KOPT-K1 (cell line): ENCODE results near the gene SLC30A7.
A peak's percentile ranks its signal among the peaks of the same experiment; 100 is the strongest.

Experiments
- H3K27ac ChIP-seq: fragments of 200-600 bp; sonication (generic); 2 replicates; pipeline ENCODE4 v1.5.1; 2016; ENCODE audit warnings: antibody characterized with exemption, mild to moderate bottlenecking, low read depth, low read length; ENCODE audit not compliant: poor library complexity, severe bottlenecking
- H3K36me3 ChIP-seq: fragments of 200-600 bp; sonication (generic); 2 replicates; pipeline ENCODE4 v1.5.1; 2017; ENCODE audit warnings: antibody characterized with exemption, mild to moderate bottlenecking, low read length, moderate library complexity; ENCODE audit not compliant: insufficient read depth
- H3K9me3 ChIP-seq: fragments of 200-600 bp; sonication (generic); 2 replicates; pipeline ENCODE4 v1.5.1; 2017; ENCODE audit warnings: antibody characterized with exemption, low read length, mild to moderate bottlenecking; ENCODE audit not compliant: insufficient read depth, poor library complexity, severe bottlenecking

The SLC30A7 gene

DNA sequence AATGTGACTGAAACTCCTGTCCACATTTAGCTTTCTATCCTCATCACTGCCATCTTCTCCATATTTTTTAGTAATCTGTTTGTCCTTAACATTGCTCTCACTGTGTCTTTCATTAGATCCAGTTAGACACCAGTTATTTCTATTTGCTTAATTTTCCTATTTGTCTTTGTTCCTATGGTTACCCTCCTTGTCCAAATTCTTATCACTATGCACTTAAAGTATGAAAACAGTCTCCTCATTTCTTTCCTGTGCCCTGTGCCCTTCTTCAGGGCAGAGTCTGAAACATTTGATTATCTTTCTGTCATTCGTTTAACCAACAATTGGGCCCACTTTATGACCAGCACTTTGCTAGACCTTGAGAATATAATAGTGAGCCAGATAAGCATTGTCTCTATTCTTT is 64.2 kb downstream of the SLC30A7 start:
- H3K27ac ChIP-seq, result no peak overlapping the region
- H3K9me3 ChIP-seq, result no peaks in the 10 kb centered on the region
- H3K36me3 ChIP-seq, result peaks cover 47% of the 10 kb centered on the region

DNA sequence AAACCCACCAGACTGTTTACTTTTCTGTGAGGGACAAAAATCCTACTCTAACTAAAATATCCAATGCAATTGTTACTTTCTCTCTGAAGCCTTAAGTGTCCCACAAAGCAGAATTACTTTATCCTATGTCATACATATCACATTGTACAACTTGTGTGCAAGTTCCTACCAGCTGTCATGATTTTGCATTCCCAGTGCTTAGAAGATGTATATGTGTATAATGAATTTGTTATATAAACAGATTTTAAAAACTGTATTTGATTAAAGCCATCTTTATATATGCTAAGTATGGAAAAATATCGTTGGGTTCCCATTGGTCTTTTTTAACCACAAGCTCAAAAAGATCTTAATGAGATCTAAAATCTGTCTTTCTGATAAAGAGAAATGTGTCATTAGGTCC is 72.7 kb downstream of the SLC30A7 start:
- Histone ChIP-seq H3K27ac (no peak overlapping the region), H3K9me3 (no peaks in the 10 kb centered on the region), H3K36me3 (peaks cover 77% of the 10 kb centered on the region)

GRCh38 chr1:100969327-100969726 is 73.4 kb downstream of the SLC30A7 start:
- Histone ChIP-seq H3K36me3 (peaks cover 80% of the 10 kb centered on the region), H3K27ac (no peak overlapping the region), H3K9me3 (no peaks in the 10 kb centered on the region)

- Histone ChIP-seq H3K9me3 (no peaks in the 10 kb centered on the region), H3K27ac (peak overlapping the region; percentile 15), H3K36me3 (peaks cover 80% of the 10 kb centered on the region)
Observed at GRCh38 chr1:100971021-100971420, 75.1 kb downstream of the SLC30A7 start.

DNA sequence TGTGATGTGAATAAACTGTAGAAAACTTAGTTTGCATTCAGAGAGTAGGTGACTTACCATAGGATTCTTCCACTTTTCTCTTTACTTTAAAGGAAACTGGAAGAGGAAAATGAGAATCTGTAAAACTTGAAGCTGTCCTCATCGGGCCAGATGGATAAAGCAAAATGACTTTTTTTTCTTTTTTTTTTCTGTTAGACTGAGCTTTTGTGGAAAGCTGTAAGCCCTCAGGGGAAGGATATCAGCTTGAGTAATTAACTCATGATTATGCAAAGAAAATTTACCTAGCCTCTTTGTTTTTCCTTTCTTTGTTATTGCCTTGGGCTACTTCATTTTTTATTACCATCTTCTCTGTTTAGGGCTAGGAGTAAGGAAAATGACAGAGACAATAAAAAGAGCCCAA is 76.3 kb downstream of the SLC30A7 start:
- no peak overlapping the region for H3K27ac ChIP-seq
- H3K9me3 ChIP-seq, result no peaks in the 10 kb centered on the region
- peaks cover 80% of the 10 kb centered on the region for H3K36me3 ChIP-seq

DNA sequence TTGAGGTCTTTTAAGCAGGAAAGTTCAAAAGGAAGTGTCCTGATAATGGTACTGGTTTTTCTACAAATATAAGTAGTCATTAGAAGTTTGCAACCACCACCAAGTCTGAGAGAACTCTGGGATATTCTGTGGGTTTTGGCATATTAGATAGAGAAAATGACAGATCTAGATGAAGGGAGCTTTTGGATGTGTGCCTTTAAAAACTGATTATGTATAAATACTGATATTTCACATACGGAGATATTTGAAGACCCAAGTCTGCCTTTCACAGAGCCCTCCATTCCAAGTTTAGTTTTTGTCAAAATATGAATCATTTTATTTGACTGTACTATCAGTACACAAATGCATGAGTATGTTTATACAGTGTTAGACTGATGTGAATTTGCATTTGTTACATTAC is 81.0 kb downstream of the SLC30A7 start:
- Histone ChIP-seq H3K27ac (no peak overlapping the region), H3K36me3 (peaks cover 92% of the 10 kb centered on the region), H3K9me3 (no peaks in the 10 kb centered on the region)

DNA sequence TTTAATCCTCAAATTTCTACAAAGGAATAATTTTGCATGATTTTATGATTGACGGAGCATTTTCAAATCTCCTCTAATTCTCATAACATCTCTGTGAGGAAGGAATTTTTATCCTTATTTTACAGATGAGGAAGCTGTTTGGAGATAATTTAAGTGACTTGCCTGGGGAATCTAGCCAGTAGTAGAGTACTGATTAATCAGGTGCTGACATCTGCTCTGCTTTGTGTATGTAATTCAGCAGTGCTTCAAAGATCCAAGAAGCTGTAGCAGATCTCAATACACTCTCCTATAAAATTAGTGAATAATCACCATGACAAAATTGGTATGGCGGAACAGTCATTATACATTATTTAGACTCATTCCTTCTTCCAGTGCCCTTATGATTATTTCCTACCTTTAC is 83.7 kb downstream of the SLC30A7 start:
- no peaks in the 10 kb centered on the region for H3K9me3 ChIP-seq
- H3K27ac ChIP-seq, result no peak overlapping the region
- peaks cover 96% of the 10 kb centered on the region for H3K36me3 ChIP-seq

- Histone ChIP-seq H3K27ac (no peak overlapping the region), H3K36me3 (peaks cover 96% of the 10 kb centered on the region), H3K9me3 (no peaks in the 10 kb centered on the region)
Observed at GRCh38 chr1:100982793-100983192, 86.9 kb downstream of the SLC30A7 start.

DNA sequence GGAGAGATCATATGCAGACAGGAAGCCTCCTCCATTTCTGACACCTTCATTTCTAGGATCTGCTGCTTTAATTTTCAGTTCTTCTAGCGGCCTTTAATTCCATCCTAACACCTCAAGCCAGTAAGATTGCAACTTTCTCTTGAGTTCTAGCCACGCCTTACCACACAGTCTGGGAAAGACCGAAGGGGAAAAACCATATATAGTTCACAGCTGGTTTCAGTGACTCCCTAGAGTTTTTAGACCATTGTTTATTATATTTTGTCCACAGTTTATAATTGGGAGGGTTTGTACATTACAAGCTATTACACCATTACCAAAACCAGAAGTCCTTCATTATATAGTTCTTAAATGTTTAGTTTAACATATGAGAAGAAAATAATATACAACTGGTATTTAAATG is 92.2 kb downstream of the SLC30A7 start:
- Histone ChIP-seq H3K27ac (no peak overlapping the region), H3K36me3 (peaks cover 95% of the 10 kb centered on the region)

DNA sequence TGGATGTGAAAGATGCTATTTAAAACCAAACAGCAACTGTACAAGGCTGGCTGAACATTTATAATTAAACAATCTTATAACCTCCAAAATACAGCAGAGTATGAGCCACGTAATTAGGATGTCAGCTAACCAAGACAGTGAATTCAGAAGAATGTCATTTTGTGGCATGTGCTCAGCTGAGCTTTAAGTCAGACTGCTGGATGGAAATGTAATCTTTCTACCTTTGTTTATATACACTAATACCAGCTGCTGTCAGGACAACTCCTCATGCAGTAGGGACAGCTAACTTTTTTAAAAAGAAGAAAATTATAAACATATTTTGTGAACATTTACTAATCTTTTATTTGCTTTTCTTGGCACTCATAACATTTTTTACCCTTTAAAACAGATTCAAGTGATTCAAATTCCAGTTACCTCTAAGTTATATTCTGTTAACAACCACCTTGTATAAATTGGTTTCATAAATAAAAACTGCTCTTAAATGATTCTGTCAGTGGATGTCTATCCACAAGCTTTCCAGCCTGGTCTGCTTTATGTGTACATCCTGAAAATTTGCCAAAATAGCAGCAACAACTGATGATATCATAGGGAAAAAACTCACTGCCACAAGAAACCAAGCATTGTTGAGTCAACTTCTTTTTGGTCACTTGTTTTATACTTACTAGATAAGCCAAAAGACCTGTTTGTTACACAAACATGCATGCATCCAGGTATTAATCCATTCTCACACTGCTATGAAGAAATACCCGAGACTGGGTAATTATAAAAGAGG is 93.6 kb downstream of the SLC30A7 start:
- Histone ChIP-seq H3K27ac (no peak overlapping the region), H3K9me3 (no peaks in the 10 kb centered on the region), H3K36me3 (peaks cover 86% of the 10 kb centered on the region)

More for the DNA sequence above, 92.2 kb downstream of the SLC30A7 start:
- no peaks in the 10 kb centered on the region for H3K9me3 ChIP-seq

- peak overlapping the region; percentile 23 for H3K27ac ChIP-seq
- H3K9me3 ChIP-seq, result no peaks in the 10 kb centered on the region
- peaks cover 82% of the 10 kb centered on the region for H3K36me3 ChIP-seq
Observed at GRCh38 chr1:100995198-100995988, 99.5 kb downstream of the SLC30A7 start.

DNA sequence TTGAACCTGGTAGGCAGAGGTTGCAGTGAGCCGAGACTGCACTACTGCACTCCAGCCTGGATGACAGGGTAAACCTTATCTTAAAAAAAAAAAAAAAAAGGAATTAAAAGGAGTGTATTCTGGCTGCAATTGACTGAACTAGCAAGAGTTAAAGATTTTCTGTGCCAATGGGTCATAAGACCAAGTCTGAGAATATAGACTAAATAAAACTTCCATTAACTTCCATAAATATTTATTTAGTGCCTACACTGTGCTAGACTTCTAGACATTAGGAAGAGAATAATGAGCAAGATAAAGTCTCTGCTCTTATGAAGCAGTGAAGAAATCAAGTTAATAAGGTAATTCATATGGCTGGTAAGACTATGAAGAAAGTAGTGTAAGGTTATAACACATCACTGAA is 102.5 kb downstream of the SLC30A7 start:
- Histone ChIP-seq H3K9me3 (no peaks in the 10 kb centered on the region), H3K36me3 (peaks cover 75% of the 10 kb centered on the region), H3K27ac (no peak overlapping the region)

DNA sequence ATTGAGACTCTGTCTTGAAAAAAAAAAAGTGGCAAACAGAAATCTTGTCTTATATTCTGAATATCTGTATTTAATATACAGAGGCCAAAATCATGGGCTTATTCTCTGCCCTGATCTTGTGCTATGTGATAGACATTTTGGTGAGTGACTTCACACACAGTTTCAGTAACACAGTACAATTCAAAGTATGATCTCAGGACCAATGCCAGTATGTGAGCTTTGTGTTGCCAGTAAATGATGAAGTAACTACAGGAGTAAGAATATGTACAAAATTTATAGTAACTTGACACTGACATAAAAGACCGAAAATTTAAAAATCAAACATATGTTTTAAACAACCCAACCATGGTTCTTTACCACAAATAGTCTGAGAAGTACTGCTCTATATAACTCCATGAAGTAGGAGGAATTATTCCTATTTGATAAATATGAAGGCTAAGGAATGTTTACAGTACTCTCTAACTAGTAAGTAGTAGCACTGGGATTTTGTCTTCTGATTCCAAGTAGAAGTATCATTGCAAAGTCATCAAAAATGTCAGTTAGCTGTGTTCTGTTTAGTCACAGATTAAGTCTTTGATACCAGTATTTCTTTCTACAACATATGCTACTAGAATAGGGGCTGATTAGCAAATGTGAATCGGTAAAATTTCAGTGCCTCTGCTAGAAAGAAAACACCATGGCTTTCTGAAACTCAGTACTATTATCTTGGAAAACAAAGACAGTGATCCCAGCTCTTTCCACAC is 104.4 kb downstream of the SLC30A7 start:
- Histone ChIP-seq H3K36me3 (peaks cover 65% of the 10 kb centered on the region), H3K9me3 (no peaks in the 10 kb centered on the region), H3K27ac (no peak overlapping the region)

DNA sequence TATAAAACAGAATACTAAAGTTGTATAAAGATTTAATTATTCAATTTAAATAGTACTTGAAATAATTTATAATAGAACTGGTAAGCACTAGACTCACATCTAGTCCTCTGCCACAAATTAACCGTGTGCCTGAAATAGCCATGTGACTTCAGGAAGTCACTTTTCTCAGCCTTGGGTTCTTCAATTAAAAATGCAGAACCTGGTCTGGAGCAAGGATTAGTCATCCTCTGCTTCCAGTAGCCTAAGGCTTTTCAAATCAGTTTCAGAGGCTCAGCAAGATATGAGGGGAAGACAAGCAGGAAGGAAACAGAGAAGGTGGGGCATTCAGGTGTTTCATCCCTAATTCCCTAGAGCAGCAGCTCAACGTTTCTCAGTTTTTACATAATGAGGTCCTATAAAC is 106.7 kb downstream of the SLC30A7 start:
- peak overlapping the region; percentile 33 for H3K27ac ChIP-seq

DNA sequence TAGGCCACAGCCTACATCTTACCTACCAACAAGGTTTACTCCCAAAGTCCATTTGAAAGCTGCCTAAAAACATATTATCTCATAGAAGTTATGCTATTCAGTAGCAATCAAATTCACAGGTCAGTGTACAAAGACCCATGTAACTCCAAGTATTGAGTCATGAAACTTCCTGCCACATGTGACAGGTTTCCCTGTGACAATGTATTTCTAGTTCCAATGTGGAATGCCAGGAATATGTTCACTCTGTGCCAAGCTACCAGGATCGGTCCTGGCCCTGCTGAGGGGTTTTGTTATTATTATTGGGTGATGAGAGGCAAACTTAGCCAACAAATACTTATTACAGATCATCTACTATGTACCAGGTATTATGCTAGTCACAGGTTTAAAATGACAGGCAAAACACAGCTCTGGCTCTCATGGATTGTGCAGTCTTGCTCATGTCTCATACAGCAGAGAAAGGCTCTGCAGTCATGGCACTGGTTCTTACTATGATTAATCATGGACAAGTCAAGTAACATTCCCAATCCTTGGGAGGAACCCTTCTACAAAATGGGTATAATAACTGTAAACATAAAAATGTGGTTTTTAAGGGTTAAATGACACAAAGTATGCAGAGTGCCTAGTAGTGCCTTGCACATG is 107.2 kb downstream of the SLC30A7 start:
- Histone ChIP-seq H3K27ac (peak overlapping the region; percentile 33), H3K36me3 (peaks cover 46% of the 10 kb centered on the region)

More for the DNA sequence above, 106.7 kb downstream of the SLC30A7 start:
- H3K9me3 ChIP-seq, result no peaks in the 10 kb centered on the region
- peaks cover 52% of the 10 kb centered on the region for H3K36me3 ChIP-seq

More for the DNA sequence above, 107.2 kb downstream of the SLC30A7 start:
- no peaks in the 10 kb centered on the region for H3K9me3 ChIP-seq
